Naive thymus-derived CD4-positive, alpha-beta T cell (primary cell): Measurements from ENCODE around the gene COL4A5. TPM values are rescaled to one million over a fixed set of nuclear protein-coding genes. Genes with fewer than 3 reads are reported as not detected.

Experiments
- ATAC-seq: fragments of 150-1000 bp; cut with Tn5 transposase; 2 replicates; pipeline ENCODE4 v1.10.0; 2021; ENCODE audit warnings: mild to moderate bottlenecking, moderate library complexity
- CTCF ChIA-PET: fragments of 350-600 bp; sonication (Branson Sonifier 250); formaldehyde crosslinking; loops from one replicate; lab custom pipeline; 2021; ENCODE audit warnings: antibody characterized with exemption; lab: Charles Lee
- POLR2A ChIA-PET: fragments of 350-600 bp; sonication (Branson Sonifier 250); formaldehyde crosslinking; loops from one replicate; lab custom pipeline; 2021; ENCODE audit warnings: antibody characterized with exemption, inconsistent platforms; lab: Charles Lee
- DNase-seq, 9 donors: peaks; one replicate each; pipeline versions ENCODE4 v3.0.0 to v3.0.0-alpha.2; 2020 to 2022; ENCODE audit warnings: mixed read lengths in 1 of 9
- H3K27ac ChIP-seq: one replicate; pipeline ENCODE4 v1.7.0; 2013; ENCODE audit warnings: mild to moderate bottlenecking, low read depth, low read length, moderate library complexity
- H3K27me3 ChIP-seq, 2 donors: one replicate each; pipeline ENCODE4 v1.7.0; 2013; ENCODE audit warnings: low read length in 2 of 2, mild to moderate bottlenecking in 2 of 2, moderate library complexity in 2 of 2; ENCODE audit not compliant: control insufficient read depth in 2 of 2, insufficient read depth in 2 of 2
- H3K36me3 ChIP-seq, 3 experiments: 1 replicate in 2 of 3; 2 replicates in 1 of 3; pipeline ENCODE4 v1.7.0; 2013; ENCODE audit warnings: low read length in 3 of 3, mild to moderate bottlenecking in 3 of 3, moderate library complexity in 1 of 3; ENCODE audit not compliant: insufficient read depth in 3 of 3, control insufficient read depth in 2 of 3
- H3K4me1 ChIP-seq, 2 donors: one replicate each; pipeline ENCODE4 v1.7.0; 2013; ENCODE audit warnings: low read length in 2 of 2, mild to moderate bottlenecking in 2 of 2, moderate library complexity in 1 of 2; ENCODE audit not compliant: control insufficient read depth in 2 of 2, insufficient read depth in 2 of 2
- H3K4me3 ChIP-seq: 2 replicates; pipeline ENCODE4 v1.7.0; 2013; ENCODE audit warnings: mild to moderate bottlenecking, low read length
- H3K9me3 ChIP-seq, 3 experiments: 1 replicate in 2 of 3; 2 replicates in 1 of 3; pipeline ENCODE4 v1.7.0; 2013; ENCODE audit warnings: low read length in 3 of 3; ENCODE audit not compliant: control insufficient read depth in 2 of 3
- H3K27ac Mint-ChIP-seq, 9 donors: one replicate each; pipeline ENCODE4 v1.8.0; 2020 to 2022; ENCODE audit warnings: mixed read lengths in 9 of 9, mild to moderate bottlenecking in 8 of 9, moderate library complexity in 5 of 9, inconsistent platforms in 2 of 9
- H3K27me3 Mint-ChIP-seq, 5 donors: one replicate each; pipeline ENCODE4 v1.8.0; 2021 to 2022; ENCODE audit warnings: mixed read lengths in 5 of 5, mild to moderate bottlenecking in 1 of 5
- H3K36me3 Mint-ChIP-seq, 5 donors: one replicate each; pipeline ENCODE4 v1.8.0; 2020 to 2022; ENCODE audit warnings: mixed read lengths in 5 of 5, mild to moderate bottlenecking in 3 of 5, inconsistent platforms in 1 of 5
- H3K4me1 Mint-ChIP-seq, 7 donors: one replicate each; pipeline ENCODE4 v1.8.0; 2020 to 2022; ENCODE audit warnings: mixed read lengths in 7 of 7, mild to moderate bottlenecking in 3 of 7, inconsistent platforms in 1 of 7
- H3K4me3 Mint-ChIP-seq, 10 donors: one replicate each; pipeline ENCODE4 v1.8.0; 2020 to 2022; ENCODE audit warnings: mild to moderate bottlenecking in 10 of 10, mixed read lengths in 10 of 10, moderate library complexity in 6 of 10, inconsistent platforms in 2 of 10
- H3K9me3 Mint-ChIP-seq, 11 donors: one replicate each; pipeline ENCODE4 v1.8.0; 2020 to 2022; ENCODE audit warnings: mixed read lengths in 11 of 11, mild to moderate bottlenecking in 4 of 11, inconsistent platforms in 1 of 11, moderate library complexity in 1 of 11
- intact Hi-C, 2 donors: fragments of 100-400 bp; cut with micrococcal nuclease; formaldehyde crosslinking; loops; one replicate each; pipeline ENCODE4 v1.15.1; 2023
- polyA plus RNA-seq, 2 donors: library from polyadenylated mRNA; unstranded; fragments of 300-500 nt; fragmentation: Illumina TruSeq; gene quantifications; one replicate each; pipeline ENCODE4 v1.2.3, GENCODE V29; 2021
- total RNA-seq, 6 experiments: library from RNA in 5 of 6; stranded (reverse) in 5 of 6; gene quantifications; 1 replicate in 5 of 6; 2 replicates in 1 of 6; pipeline ENCODE4 v1.2.3 and lab custom pipeline; 2021 to 2026

Gene COL4A5
- total and polyA plus RNA-seq, 7 experiments from 2014 or later: not detected

DNA sequence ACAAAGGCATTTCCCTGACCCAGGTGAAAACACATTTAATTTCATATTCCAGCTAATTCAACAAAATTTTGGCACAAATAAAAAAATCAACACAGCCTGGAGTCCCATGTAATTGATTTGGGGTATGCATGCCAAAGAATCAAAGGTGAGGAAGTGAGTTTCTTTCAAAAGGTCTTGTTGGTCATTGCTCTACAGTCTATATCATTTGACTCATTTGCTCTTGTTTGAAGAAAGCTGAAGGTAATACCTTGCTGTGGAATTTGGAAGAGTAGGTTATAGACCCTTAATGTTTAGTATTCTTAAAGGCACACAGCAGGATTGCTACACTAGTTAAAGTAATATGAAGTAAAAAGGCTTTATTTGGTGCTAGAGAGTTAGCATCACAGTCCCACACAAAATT lies 26.9 kb upstream of the COL4A5 start:
- no peak overlapping the region for H3K4me3 ChIP-seq
- no peaks in the 10 kb centered on the region for H3K36me3 ChIP-seq
- no peak overlapping the region for H3K27ac Mint-ChIP-seq
- DNase-seq: no peak
- H3K9me3 ChIP-seq: no peaks in the 10 kb centered on the region
- H3K27ac ChIP-seq: no peak overlapping the region
- POLR2A ChIA-PET: no interaction called here
- H3K27me3 ChIP-seq: no peaks in the 10 kb centered on the region
- intact Hi-C loops: no loop called here
- no peak overlapping the region for H3K4me3 Mint-ChIP-seq
- no peaks in the 10 kb centered on the region for H3K4me1 Mint-ChIP-seq
- ATAC-seq: no peak
- no peaks in the 10 kb centered on the region for H3K27me3 Mint-ChIP-seq
- CTCF ChIA-PET: no interaction called here
- no peaks in the 10 kb centered on the region for H3K4me1 ChIP-seq
- H3K36me3 Mint-ChIP-seq: no peaks in the 10 kb centered on the region
- peaks cover 0 to 2% (median 0%) of the 10 kb centered on the region in 11 donors for H3K9me3 Mint-ChIP-seq

DNA sequence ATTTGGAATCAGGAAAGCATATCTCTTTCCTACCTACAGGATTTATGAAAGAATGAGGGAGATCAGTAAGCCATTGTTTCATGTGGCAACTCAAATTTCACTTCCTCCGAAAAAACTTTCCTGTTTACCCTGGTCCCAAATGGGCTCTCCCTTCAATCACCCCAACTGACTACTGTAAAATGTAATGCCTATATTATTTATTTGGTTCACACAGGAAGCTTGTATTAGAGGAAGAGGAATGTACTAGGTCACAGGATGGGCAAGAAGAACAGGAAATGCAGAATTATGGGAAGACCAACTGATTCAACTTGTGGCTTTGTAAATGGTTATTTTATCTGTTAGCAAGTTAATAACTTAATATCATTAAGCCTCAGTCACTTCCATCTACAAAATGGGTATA lies 24.5 kb upstream of the COL4A5 start:
- Mint-ChIP-seq H3K27me3 (no peaks in the 10 kb centered on the region), H3K9me3 (peaks cover 0 to 2% (median 0%) of the 10 kb centered on the region in 11 donors), H3K36me3 (no peaks in the 10 kb centered on the region), H3K4me3 (no peak overlapping the region), H3K4me1 (no peaks in the 10 kb centered on the region), H3K27ac (no peak overlapping the region)
- no peak for DNase-seq
- ChIA-PET CTCF (no interaction called here), POLR2A (no interaction called here)
- Histone ChIP-seq H3K4me3 (no peak overlapping the region), H3K4me1 (no peaks in the 10 kb centered on the region), H3K36me3 (no peaks in the 10 kb centered on the region), H3K27ac (no peak overlapping the region), H3K27me3 (no peaks in the 10 kb centered on the region), H3K9me3 (no peaks in the 10 kb centered on the region)
- ATAC-seq: no peak
- intact Hi-C loops: no loop called here

DNA sequence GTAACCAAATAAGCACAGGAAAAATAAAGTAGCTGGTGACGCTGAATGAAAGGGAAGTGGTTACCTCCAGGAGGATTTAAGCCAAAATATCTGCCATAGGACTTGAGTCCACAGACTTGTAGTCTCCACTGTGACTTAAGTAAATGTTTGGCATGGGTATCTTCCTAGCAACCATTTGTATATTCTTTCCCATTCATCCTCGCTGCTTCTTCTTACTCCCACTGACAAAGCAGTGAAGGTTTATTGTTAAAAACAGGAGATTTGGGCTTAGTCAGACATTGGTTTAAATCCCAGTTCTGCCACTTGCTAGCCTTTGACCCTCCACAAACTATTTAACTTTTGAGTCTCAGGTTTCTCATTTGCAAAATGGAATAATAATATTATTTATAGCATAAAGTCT lies 23.7 kb upstream of the COL4A5 start:
- Histone ChIP-seq H3K4me1 (no peaks in the 10 kb centered on the region), H3K27me3 (no peaks in the 10 kb centered on the region), H3K27ac (no peak overlapping the region), H3K9me3 (no peaks in the 10 kb centered on the region), H3K4me3 (no peak overlapping the region), H3K36me3 (no peaks in the 10 kb centered on the region)
- DNase-seq (no peak), ATAC-seq (no peak)
- H3K36me3 Mint-ChIP-seq: no peaks in the 10 kb centered on the region
- H3K27me3 Mint-ChIP-seq: no peaks in the 10 kb centered on the region
- H3K4me1 Mint-ChIP-seq: no peaks in the 10 kb centered on the region
- POLR2A ChIA-PET: no interaction called here
- intact Hi-C loops: no loop called here
- no peak overlapping the region for H3K4me3 Mint-ChIP-seq
- no peak overlapping the region for H3K27ac Mint-ChIP-seq
- no peaks in the 10 kb centered on the region for H3K9me3 Mint-ChIP-seq
- CTCF ChIA-PET: no interaction called here

DNA sequence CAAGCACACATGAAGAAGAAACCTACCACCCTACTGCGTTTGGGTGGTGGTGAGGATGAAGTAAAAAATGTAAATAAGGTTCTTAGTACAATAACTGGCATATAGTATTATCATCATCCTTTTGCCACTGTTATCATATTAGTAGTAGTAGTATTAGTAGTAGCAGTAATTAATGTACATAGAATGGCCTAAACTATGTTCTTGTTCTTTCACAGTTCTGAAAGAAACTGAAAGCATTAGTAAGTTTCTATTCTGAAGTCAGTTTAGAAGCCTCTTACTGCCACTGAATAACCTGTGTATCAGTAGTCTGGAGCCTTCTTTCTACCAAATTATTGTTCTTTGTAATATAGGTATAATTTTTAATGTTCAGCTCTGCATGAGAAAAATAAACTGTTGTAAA lies 22.4 kb upstream of the COL4A5 start:
- Mint-ChIP-seq H3K4me1 (no peaks in the 10 kb centered on the region), H3K27ac (no peak overlapping the region), H3K9me3 (no peaks in the 10 kb centered on the region), H3K27me3 (no peaks in the 10 kb centered on the region), H3K36me3 (no peaks in the 10 kb centered on the region), H3K4me3 (no peak overlapping the region)
- Histone ChIP-seq H3K27ac (no peak overlapping the region), H3K4me3 (no peak overlapping the region), H3K27me3 (no peaks in the 10 kb centered on the region), H3K36me3 (no peaks in the 10 kb centered on the region), H3K4me1 (no peaks in the 10 kb centered on the region), H3K9me3 (no peaks in the 10 kb centered on the region)
- intact Hi-C loops: no loop called here
- no peak for ATAC-seq
- DNase-seq: no peak
- ChIA-PET CTCF (no interaction called here), POLR2A (no interaction called here)

DNA sequence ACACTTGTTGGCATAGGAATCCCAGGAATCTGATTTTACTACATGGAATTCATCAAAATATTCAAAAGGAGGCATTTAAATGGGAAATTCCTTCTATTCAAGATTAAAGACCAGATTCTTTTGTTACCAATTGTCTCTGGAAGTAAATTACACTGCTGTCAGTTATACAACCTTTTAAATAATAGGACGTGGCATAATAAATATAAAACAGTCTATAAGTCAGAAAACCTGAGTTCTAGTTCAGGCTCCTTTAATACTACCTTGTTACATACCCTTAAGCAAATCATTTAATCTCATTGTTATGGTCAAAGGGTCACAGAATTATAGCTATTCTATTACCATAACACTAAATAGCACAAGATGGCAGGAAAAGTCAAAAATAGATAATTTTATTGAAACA lies 20.2 kb upstream of the COL4A5 start:
- H3K27ac ChIP-seq: no peak overlapping the region
- no peaks in the 10 kb centered on the region for H3K27me3 ChIP-seq
- Mint-ChIP-seq H3K27me3 (no peaks in the 10 kb centered on the region), H3K9me3 (peaks cover 0 to 3% (median 0%) of the 10 kb centered on the region in 11 donors), H3K4me3 (no peak overlapping the region), H3K27ac (no peak overlapping the region), H3K4me1 (no peaks in the 10 kb centered on the region), H3K36me3 (no peaks in the 10 kb centered on the region)
- no peaks in the 10 kb centered on the region for H3K9me3 ChIP-seq
- CTCF ChIA-PET: no interaction called here
- H3K36me3 ChIP-seq: no peaks in the 10 kb centered on the region
- no peak overlapping the region for H3K4me3 ChIP-seq
- POLR2A ChIA-PET: no interaction called here
- no peak for ATAC-seq
- H3K4me1 ChIP-seq: no peaks in the 10 kb centered on the region
- intact Hi-C loops: no loop called here
- DNase-seq: no peak

DNA sequence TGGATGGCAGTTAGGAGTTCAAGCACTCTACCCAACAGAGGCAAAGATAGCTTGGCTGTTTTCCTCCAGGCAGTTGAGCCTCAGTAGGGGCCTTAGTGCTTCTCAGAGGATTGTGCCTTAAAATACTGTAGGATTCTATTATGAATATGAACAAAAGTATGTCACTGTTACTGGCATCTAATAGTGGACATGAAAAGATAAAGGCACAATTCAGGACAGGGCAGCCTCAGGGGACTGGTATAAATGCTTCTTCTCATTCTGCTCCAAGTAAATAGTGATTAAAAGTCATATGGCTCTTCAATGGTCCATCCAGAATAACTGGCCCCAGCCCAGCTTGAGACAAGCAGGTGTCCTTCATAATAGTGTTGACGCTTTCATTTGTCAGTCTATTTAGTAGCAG lies 19.2 kb upstream of the COL4A5 start:
- Histone ChIP-seq H3K4me3 (no peak overlapping the region), H3K27me3 (no peaks in the 10 kb centered on the region), H3K9me3 (no peaks in the 10 kb centered on the region), H3K36me3 (no peaks in the 10 kb centered on the region), H3K4me1 (no peaks in the 10 kb centered on the region), H3K27ac (no peak overlapping the region)
- CTCF ChIA-PET: no interaction called here
- H3K27me3 Mint-ChIP-seq: peaks cover 0 to 3% (median 0%) of the 10 kb centered on the region in 5 donors
- no peak overlapping the region for H3K27ac Mint-ChIP-seq
- no peaks in the 10 kb centered on the region for H3K36me3 Mint-ChIP-seq
- DNase-seq (no peak), ATAC-seq (no peak)
- POLR2A ChIA-PET: no interaction called here
- no peaks in the 10 kb centered on the region for H3K4me1 Mint-ChIP-seq
- intact Hi-C loops: no loop called here
- no peak overlapping the region for H3K4me3 Mint-ChIP-seq
- H3K9me3 Mint-ChIP-seq: peaks cover 0 to 3% (median 0%) of the 10 kb centered on the region in 11 donors

DNA sequence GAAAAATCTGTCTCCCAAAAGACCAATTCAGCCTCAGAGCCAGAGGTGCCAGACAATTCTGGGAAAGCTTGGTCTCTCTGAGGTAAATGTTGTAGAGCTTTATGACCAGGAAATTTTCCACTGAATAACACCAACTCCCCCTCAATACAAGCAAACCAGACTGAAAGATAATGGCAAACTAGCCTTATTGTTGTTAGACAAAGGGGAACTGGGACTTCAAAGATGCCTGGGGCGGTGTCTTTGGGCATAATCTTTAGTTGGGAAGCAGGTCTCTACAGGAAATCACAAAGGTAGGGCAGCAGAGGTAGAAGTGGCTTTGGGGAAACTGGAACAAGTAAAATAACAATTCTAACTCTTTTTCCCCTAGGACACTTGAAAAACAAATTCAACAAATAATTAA lies 13.4 kb upstream of the COL4A5 start:
- H3K9me3 Mint-ChIP-seq: peaks cover 0 to 3% (median 0%) of the 10 kb centered on the region in 11 donors
- peaks cover 0 to 4% (median 0%) of the 10 kb centered on the region in 5 donors for H3K27me3 Mint-ChIP-seq
- H3K9me3 ChIP-seq: no peaks in the 10 kb centered on the region
- H3K36me3 ChIP-seq: no peaks in the 10 kb centered on the region
- ChIA-PET CTCF (no interaction called here), POLR2A (no interaction called here)
- DNase-seq (no peak), ATAC-seq (no peak)
- no peaks in the 10 kb centered on the region for H3K4me1 Mint-ChIP-seq
- H3K36me3 Mint-ChIP-seq: no peaks in the 10 kb centered on the region
- no peak overlapping the region for H3K27ac ChIP-seq
- no peaks in the 10 kb centered on the region for H3K27me3 ChIP-seq
- no peaks in the 10 kb centered on the region for H3K4me1 ChIP-seq
- H3K4me3 ChIP-seq: no peak overlapping the region
- intact Hi-C loops: no loop called here
- no peak overlapping the region for H3K4me3 Mint-ChIP-seq
- no peak overlapping the region for H3K27ac Mint-ChIP-seq
